ENCODE data around the gene HECTD4. TPM values are rescaled to one million over a fixed set of nuclear protein-coding genes. Genes with fewer than 3 reads are reported as not detected.

HECTD4 gene
- total RNA-seq, 1 experiment from 2014 or later, result 30.0 TPM

- H3K9me3 Mint-ChIP-seq, result peaks cover 0 to 3% of the 10 kb centered on the region in 2 experiments; a peak in 2 of 5 replicates
These were observed 787 bp downstream of the HECTD4 start for GRCh38 chr12:112381406-112381882.

More at GRCh38 chr12:112381406-112381882, 787 bp downstream of the HECTD4 start:
- H3K4me3 Mint-ChIP-seq, result peak overlapping the region; percentile 95 to 99
- peaks cover 14 to 15% of the 10 kb centered on the region in 2 experiments for H3K4me1 Mint-ChIP-seq
- no peak overlapping the region for H3K18ac ChIP-seq (ENCODE audit: insufficient read length, low read depth, low read length)
- H3K4me1 ChIP-seq (ENCODE audit: insufficient read depth, low read length), result no peaks in the 10 kb centered on the region
- peak overlapping the region; percentile 42 for H3K9ac ChIP-seq (ENCODE audit: extremely low read depth, insufficient read length, low read length)
- H3K23me2 ChIP-seq (ENCODE audit: insufficient read length, low read depth, low read length, poor library complexity, severe bottlenecking), result no peaks in the 10 kb centered on the region
- no peak overlapping the region for H3K56ac ChIP-seq (ENCODE audit: insufficient read length, low read depth, low read length)
- no peaks in the 10 kb centered on the region; the same call in 1 of the 2 replicates for H3K27me3 Mint-ChIP-seq (ENCODE audit: low read depth)
- no peak overlapping the region for H3T11ph ChIP-seq (ENCODE audit: low read length)
- no peaks in the 10 kb centered on the region for H4K20me1 ChIP-seq (ENCODE audit: control insufficient read depth, insufficient read depth, insufficient read length)
- no peaks in the 10 kb centered on the region for H3K27me3 ChIP-seq (ENCODE audit: insufficient read depth, low read length)
- H4K8ac ChIP-seq (replicated peaks; ENCODE audit: insufficient read length, low read depth, low read length), result no peak overlapping the region
- no peak overlapping the region for H3K27ac ChIP-seq (ENCODE audit: insufficient read length, low read depth, low read length)
- DNase-seq, result peak; percentile 43
- no peak overlapping the region for H2BK5ac ChIP-seq (ENCODE audit: insufficient read length, low read length)
- H4K91ac ChIP-seq (ENCODE audit: insufficient read length, low read depth, low read length), result no peak overlapping the region
- no peak overlapping the region for H2AFZ ChIP-seq (ENCODE audit: low read length)
- peak overlapping the region; percentile 78 for H3K4me2 ChIP-seq (ENCODE audit: insufficient read depth, insufficient read length, low read length)
- no peaks in the 10 kb centered on the region for H3K9me3 ChIP-seq (ENCODE audit: control insufficient read depth, low read depth, low read length)
- H2BK120ac ChIP-seq (ENCODE audit: low read depth, low read length, poor library complexity, severe bottlenecking), result no peak overlapping the region
- WGBS (ENCODE audit: extremely low coverage, insufficient read length, low lambda C conversion rate), result no CpG with 5 or more reads among the region's 33 CpGs
- peak overlapping the region in 2 of 3 experiments; percentile 83 to 94; a peak in 5 of 7 replicates for H3K27ac Mint-ChIP-seq
- no peak overlapping the region for H2BK20ac ChIP-seq (ENCODE audit: low read depth, low read length, poor library complexity, severe bottlenecking)
- H2BK15ac ChIP-seq (ENCODE audit: low read depth, low read length), result no peak overlapping the region
- H3K79me1 ChIP-seq (ENCODE audit: insufficient read depth, low read depth, low read length, poor library complexity, severe bottlenecking), result peaks cover 5% of the 10 kb centered on the region
- no peak overlapping the region for H3K23ac ChIP-seq (ENCODE audit: insufficient read length, low read depth, low read length)
- H2AK5ac ChIP-seq (ENCODE audit: insufficient read length, low read length), result no peak overlapping the region
- H2BK12ac ChIP-seq (ENCODE audit: insufficient read length, low read depth, low read length), result no peak overlapping the region
- no peak for TF ChIP-seq CTCF (conservative IDR thresholded peaks at IDR 0.05)
- H3K79me2 ChIP-seq (ENCODE audit: insufficient read depth, low read length), result peaks cover 7% of the 10 kb centered on the region; the same call in 1 of the 2 replicates
- peaks cover 0 to 4% (median 3%) of the 10 kb centered on the region in 3 experiments; a peak in 4 of 7 replicates for H3K36me3 Mint-ChIP-seq (ENCODE audit: insufficient read depth in 1 of 3, low read depth in 3 of 3)
- no peak overlapping the region for H3K4ac ChIP-seq (ENCODE audit: low read depth, low read length)
- no peak overlapping the region for H3K14ac ChIP-seq (ENCODE audit: insufficient read depth, low read length)
- H4K5ac ChIP-seq (ENCODE audit: insufficient read length, low read depth, low read length), result no peak overlapping the region

Measured in H9 (cell line).